NCI-H146 (cell line): ENCODE data around the gene PXYLP1.

ENCODE experiments used
- DNase-seq: peaks from one replicate; lab custom pipeline; 2025; lab: John Stamatoyannopoulos, UW

The PXYLP1 gene

DNA sequence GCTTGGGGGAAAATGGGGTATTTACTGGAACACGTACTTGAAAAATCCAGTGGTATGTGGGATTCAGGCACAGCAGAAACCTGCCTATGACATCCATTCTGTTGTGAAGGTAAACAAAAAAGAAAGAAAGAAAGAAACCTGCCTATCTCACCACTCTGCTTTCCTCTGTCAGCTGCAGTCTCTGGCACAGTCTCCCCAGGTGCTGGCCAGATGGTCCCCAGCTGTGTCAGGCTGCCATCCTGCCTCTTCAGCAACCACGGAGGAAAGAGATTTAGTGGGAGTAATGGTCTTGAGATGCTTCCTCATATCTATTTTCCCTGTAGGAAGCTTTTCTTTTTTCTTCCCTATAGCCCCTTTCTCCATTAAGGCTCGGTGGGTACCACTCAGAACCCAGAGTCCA is 2.5 kb upstream of the PXYLP1 start:
- peak; percentile 81 for DNase-seq

DNA sequence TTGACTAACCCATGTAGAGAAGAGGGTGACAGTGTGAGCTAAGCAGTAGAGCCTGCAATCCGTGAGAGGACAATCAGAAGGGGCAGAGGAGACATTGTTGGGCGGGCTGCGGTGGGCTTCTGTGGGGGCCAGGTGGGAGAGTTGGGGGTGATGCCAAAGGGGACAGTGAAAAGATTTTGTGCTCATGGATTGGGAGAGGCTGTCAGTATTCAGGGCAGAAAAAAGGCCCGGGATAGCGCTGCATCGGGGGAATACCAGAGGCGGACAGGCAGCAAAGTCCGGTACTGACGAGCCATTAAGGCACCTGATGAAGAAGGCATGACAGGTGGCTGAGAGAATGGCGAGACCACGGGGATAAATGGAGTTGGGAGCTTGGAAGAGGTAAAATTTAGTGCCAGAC is 1.3 kb upstream of the PXYLP1 start:
- DNase-seq: no peak

DNA sequence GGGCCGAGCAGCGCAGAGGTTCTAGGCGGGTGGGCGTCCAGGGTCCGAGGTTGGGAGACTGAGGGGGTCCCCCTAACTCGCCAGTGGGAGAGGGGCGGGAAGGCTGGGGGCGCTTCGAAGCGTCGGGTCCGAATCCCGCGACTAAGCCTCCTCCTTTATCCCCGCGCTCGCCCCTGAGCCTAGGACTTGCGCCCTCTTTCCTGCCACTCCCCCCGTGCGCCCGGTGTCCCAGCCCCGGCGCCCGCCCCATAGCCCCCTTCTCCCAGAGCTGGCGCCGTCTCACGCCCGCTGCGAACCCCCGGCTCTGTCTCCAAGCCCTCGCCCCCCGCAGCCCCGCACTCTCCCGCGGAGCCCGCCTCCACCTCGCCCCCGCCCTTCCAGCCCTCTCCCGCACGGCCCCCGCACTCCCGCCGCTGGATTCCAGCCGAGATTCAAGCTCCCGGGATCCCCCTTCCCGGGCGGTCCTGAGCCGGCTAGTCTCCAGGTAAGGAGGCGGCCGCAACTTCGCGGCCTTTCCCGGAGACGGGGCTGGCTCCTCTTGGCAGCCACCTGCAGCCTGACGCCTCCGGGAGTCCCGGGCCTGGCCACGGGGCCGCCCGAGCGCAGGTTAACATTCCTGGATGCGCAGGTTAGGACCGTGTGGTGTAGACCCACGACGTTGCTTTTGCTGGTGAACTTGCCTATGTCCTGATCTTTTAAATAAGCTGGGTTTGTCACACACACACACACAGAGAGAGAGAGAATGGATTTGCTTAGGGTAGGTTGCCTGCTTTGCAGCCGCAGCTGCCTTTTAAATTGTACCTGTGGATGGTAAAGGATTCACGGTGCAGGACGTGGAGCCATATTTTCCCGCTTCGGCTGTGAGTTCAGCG is 563 bp downstream of the PXYLP1 start:
- peak; percentile 73 for DNase-seq

DNA sequence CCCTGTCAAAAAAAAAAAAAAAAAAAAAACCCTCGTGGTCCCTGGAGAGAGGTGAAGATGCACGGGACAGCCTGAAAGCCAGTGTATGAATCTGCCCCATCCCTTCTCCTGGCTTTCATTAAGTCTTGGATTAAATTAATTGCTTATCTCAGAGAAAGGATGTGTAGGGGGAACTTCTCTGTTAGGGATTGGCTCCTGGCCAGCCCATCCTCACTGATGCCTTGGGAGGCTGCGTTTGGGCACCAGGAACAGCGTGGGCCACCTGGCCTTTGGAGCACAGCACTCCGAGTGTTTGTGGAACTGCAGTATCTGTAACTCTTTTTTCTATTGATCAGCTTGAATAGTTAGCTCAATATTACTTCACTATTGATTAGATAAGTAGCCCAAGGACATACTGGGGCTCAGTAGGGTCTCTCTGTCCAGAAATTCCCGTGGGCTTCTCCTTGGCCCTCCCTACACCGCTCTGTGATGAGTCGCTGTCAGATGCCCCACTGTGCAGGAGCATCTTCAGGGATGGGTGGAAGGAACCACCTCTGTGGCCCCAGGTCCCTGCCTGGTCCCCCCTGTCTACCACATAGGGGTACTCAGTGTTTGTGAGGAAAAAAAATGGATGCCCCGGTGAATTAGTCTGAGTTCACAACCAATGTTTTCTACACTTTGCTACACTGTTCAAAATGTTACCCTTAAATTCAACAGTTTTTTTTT is 2.0 kb downstream of the PXYLP1 start:
- DNase-seq: no peak

DNA sequence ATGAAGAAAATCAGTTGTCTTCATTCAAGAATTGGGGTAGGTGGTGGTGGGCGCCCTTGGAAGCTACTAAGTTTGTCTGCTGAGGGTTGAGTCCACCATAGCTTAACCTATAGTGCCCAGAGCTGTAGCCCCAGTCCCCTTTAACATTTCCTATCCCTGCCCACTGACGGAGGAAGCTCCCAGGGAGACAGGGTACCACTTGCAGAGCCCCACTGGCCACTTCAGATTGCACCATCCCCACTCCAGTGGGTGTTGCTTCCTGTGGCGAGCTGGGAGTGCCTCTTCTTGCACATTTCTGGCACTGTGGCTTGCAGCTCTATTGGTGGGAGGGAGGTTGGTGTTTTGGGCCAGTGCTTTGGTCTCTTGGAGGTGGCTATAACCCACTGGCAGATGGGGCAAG is 2.7 kb downstream of the PXYLP1 start:
- no peak for DNase-seq

DNA sequence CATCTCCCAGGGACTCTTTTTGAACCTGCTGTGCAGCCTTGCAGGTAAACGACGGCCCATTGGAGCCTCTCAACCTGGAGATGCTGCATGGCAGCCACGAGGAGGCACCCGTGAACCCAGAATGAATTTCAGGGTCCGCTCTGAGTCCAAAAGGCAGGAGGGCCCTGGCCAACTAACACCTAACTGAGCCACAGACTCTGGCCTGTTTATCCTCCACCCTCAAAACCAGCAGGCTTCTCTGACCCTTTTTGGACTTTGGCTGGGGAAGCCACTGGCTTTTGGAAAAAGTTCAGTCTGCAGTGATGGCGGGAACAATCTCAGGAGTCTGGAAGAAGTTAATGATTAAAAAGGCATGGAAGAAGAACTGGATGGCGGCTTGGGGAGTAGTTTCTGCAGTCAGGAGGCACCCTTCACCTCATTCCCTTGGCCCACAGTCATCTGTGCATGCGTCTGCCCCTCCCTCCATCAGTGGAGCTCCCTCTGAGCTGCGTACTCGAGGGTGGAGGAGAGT is 4.1 kb downstream of the PXYLP1 start:
- no peak for DNase-seq

DNA sequence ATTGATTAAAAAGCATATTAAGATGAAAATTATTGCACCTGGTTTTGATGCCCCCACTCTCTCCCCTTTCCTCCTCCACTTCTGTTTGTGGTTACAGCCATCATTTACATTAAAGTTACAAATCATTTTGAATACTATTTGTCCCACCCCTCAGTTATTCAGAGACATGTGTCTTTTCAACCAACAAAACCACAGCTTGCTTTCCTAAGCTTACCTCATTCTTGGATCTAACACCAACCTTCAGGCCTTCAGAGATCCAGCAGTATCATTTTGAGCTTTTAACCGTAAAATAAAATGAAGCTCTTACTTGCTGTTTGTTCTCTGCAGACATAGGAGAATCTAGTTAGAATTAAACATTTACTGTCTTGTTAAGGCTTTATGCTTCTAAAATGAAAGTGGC is 4.7 kb downstream of the PXYLP1 start:
- DNase-seq: no peak

DNA sequence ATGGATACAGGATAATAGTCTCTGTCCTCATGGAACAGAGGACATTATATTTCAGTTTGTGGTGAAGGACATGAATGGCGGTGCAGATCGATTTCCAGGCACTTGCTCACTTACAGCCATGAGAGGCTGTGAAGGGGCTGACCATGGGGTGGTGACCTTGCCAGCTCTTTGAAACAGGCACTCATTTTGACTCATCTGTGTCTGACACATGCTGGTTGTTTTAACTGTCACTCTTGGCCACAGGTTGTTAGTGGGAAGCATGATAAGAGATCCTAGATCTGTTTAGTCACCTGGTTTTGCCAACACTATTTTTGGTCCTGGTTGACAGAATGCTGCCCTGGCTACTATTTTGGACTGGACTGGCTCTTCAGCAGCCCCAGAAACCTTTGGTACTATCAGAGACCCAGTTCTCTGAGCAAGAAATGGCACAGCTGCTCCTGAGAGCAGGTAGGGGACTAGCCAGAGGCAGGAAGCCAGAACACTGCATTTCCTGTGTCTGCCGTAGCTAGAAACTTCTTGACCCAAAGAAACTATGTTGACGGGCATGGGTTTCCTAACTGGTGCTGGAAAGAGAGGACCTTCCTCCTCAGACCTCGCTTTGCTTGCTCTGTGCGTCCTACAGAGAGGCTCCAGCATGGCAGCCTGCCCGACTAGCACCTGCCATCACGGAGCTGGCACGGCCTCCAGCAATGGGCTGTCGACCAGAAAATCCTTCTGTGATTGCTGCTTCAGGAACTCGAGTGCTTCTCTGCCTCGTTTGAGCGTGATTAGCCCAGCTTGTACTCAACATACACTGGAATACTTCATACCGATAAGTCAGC is 6.3 kb downstream of the PXYLP1 start:
- DNase-seq: no peak

DNA sequence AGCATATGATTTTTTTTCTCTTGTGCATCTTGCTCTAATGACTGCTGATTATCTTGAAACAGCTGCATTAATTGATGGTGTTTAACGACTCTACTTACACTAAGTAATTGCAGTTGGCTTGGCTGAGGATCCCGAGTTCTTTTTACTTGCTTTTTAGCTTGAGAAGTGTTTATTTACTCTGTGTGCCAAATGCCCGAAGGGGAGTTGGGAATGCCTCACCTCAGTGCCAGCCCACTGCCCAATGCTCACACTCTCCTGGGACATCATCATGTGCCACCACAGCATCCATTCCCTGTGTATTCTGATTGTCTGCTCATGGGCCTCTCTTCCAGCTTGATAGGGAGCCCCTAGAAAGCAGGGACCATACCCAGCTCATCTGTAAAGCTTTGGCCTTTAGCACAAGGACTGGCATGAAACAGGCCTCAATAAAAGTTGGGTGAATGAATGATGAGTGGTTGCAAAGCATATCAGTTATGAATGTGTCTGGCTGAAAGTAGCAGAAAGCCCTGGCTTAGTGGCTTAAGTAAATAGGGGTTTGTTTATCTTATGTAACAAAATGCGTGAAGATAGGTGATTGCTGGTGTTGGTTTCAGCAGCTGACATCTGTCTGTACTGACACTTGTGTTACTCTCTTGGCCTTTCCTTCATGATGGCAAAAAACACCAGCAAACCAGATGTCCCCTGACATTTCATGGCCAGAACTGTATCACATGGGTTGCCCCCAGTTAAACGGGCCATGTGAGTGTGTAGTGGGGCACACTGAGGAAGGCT is 8.1 kb downstream of the PXYLP1 start:
- peak; percentile 57 for DNase-seq

DNA sequence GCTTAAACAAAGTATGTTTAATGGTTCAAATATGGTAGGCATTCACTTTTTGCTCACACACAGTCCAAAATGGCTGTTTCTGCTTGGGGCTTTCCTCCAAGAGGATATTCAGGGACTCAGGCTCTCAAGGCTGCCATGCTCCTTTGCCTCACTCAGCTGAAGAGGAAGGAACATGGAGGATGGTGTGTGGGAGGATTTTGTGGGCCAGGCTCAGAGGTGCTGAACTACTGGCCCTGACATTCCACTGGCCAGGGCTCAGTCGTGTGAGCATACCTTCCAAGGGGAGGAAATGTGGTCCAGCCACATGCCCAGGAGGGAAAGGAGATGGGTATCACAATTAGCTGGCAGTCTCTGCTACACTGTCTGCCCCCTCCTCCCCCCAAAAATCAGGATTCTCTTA is 8.7 kb downstream of the PXYLP1 start:
- no peak for DNase-seq

DNA sequence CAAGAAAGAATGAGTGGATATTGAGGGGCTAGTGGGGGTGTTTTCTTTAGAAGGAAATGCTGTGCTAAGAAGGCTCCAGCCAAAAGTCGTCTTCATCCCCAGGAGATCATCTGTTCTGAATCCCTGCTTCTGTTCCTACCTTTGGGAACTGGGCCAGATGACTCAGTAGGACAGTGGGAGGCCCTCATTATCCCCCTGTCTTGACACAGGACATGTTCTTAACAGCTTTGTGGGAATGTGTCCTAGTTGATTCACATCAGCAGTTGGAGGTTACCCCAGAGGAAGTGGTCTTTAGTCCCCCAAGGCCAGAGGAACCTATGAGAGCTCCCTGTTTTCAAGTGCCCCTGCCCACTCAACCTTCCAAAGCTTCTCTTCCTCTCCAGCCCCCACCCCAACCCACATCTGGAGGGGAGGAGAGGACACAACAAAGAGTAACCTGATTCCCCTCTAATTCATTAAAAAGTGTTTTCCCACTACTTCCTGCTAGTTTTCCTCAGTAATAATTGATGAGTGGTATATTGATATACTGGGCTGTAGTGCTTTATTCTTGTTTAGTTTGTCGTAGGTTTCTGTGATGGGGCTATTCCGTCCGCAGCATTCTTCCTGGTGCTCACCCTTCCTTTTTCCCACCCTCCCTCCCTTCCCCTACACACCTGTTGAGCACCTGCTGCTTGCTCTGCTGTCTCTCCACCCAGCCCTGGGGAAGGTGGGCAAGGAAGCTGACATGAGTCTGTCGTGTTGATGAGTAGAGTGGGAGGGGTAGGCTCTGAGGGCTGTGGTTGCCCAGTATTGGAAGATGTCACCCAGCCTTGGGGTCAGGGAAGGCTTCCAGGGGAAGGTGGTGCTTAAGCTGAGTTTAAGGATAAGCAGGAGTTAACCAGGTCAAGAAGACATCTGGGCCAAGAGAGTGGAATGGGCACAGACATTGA is 9.3 kb downstream of the PXYLP1 start:
- peak; percentile 29 for DNase-seq

DNA sequence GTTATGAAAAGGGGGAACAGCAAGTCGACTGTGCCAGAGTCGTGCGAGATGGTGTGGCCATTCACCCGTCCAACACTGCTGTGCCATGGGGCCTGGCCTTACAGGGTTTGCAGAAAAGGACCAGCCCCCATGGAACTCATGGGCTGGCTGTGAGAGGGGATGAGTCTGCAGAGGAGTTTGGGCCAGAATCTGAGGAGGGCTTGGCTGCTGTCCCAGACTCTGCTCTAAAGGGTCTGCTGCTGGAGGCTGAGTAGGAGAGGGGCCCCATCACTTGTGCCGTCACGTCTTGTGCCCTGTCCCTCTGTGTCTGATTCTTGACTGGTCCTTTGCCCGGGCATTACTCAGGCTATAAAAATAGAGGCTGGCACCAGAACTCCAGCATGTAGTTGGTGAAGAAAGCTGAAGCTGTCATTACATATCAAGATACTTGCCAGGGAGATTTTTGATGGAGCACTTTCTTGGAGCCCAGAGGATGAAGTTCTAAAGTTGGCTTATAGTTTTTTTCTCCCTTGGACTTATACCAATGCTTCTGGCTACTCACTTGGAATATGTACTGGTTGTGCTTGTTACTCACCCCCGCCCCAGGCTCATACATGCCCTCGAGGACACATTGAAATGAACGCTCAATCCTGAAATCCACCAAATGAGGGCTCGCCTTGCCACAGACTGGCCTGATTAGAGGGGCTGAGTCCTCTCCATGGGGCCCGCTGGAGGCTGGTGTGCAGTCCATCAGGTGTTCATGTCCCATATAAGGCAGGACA is 10.2 kb downstream of the PXYLP1 start:
- DNase-seq: no peak

DNA sequence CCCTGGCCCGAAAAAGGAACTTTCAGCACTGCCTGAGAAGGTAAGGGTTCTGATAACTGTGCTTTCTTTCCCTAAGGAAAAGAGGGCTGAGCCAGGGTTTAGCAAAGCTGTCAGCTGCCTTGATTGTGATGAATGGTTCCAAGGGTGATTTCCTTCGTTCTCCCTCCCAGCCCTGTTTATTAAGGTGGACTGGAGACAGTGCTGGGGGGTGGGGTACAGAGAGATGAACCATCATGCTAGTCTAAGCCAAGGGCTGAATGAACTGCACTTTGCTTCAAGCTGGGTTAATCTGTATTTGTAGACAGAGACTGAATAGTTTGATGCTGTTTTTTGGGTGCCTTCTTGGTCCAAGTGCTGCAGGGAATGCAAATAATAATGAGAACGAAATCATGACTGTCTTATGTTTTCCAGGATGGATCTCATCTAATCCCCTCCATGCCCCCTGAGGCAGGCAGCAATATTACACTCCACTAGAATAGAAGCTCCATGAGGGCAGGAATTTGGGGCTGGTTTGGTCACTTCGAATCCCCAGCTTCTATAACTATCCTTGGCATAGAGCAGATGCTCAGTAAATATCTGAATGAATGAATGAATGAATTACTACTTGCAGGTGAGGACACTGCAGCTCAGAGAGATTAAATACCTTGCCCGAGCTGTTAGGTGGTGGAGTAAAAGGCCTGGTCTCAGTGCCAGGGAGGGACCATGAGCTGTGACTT is 10.9 kb downstream of the PXYLP1 start:
- DNase-seq: no peak

DNA sequence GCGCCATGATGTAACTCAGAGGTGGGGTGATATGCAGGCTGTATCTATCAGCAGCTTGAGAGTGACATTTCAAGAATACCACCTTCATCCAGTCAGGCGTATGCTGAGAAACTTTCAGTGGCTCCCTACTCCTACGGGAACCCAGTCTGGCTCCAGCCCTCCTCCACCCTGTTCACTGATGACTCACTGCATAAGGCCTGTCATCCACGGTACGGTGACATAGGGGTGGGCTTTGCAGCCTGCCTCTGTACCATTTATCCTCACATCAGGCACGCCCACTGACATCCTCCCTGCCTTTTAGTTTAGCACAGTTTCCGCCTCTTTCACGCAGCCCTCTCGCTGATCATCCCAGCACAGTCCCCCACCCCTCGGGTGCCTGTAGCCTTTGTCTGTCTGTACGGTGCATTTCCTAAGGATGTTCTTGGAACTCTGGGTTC is 11.7 kb downstream of the PXYLP1 start:
- no peak for DNase-seq

DNA sequence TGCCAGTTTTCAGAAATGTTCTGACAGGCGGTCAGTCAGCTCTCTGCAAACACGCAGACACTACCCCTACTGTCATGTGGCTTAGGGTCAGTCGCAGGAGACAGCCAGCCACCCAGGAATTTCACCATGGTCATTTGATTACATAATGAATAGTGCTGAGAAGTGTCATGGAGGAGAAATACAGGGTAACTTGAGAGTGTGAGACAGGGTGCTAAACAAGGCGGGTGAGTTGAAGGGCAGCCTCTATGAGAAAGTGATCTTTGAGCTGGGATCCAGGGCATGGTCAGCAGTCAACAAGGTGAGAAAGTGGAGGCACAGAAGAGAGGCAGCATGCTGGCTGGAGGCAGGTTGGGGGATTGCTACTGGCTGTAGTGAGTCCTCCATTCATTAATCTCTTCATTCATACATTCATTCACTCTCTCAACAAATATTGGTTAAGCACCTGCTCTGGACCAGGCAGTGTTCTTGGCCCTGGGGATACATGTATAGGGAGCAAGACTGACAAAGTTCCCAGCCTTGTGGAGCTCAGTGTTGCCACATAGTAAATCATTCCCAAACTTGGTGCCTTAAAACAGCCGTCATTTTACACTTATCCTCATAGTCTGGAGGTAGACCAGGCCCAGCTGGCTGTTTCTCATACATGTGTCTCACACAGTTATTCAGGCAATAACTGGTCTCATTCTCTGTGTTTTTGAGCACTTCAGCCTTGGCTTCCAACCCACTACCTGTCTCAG is 14.8 kb downstream of the PXYLP1 start:
- no peak for DNase-seq

DNA sequence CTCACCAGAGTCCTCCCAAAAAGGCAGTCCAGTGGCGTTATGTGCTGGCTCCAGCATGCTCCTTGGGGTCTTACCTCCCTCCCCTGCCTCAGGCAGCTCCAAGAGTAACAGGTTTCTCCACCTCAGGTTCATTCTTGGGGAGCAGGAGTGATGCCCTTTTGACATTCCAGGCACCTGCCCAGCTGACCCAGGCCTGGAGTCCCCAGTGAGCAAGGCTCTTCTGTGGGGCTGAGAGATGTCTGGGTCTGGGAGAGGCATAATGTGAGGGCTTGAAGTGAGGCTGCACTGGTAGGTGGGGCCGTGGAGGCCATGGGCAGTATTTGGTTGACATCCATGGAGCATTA is 15.3 kb downstream of the PXYLP1 start:
- no peak for DNase-seq

DNA sequence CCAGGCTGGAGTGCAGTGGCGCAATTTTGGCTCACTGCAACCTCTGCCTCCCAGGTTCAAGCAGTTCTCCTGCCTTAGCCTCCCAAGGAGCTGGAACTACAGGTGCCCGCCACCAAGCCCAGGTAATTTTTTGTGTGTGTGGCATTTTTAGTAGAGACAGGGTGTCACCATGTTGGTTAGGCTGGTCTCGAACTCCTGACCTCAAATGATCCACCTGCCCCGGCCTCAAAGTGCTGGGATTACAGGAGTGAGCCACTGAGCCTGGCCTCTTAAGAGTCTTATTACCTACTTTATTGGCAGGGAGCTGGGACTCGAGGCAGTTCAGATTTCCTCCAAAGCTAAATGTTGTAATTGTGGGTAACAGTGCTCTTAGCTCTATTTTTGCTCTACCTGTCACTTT is 16.4 kb downstream of the PXYLP1 start:
- DNase-seq: no peak

DNA sequence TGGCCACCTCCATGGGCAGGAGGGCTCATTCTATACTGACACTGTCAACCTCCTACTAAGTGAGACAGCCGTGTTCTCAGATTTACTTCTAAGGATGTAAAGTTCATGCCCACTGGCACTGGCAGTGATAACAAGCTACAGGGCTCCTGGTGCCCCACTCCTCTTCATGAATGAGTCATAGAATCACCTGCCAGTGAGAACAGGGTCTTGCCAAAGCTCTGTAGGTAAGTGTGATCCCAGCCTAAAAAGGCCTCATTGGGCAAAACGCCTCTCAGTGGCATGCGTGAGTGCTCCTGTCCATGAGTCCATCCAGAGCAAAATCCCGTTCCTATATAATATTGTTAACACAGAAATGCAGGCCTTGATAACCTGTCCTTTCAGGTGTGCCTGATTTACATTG is 17.4 kb downstream of the PXYLP1 start:
- DNase-seq: no peak

DNA sequence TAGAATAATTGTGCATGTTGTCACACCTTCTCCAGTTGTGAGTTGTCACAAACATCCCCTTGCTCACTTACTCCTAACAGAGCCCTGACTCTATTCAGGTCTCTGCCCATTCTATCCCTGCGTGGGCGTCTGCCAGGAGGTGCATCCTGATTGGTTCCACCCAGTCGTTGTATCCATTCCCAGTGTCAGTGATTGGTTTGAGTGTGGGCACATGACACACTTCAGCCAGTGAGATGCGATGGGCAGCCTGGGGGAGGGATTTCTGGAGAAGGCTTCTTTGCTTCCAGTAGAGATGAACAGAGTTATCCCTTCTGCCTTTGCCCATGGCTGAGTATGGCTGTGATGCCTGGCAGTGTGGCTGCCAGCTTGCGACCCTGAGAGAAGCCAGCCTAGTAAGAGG is 18.7 kb downstream of the PXYLP1 start:
- no peak for DNase-seq
